GM12878 (cell line): Measurements from ENCODE around the gene MRPL27. TPM values are rescaled to one million over a fixed set of nuclear protein-coding genes. Genes with fewer than 3 reads are reported as not detected.

Experiments
- CBFB ChIP-seq: IDR thresholded peaks from 2 replicates; pipeline ENCODE4 v1.6.1; 2016; ENCODE audit warnings: antibody characterized with exemption, low read depth
- CHD2 ChIP-seq: IDR thresholded peaks from 2 replicates; pipeline ENCODE4 v1.6.1; 2011; ENCODE audit warnings: low read depth, low read length, improper control_type of control experiment, borderline replicate concordance
- DPF2 ChIP-seq: fragments of 450-650 bp; IDR thresholded peaks from 2 replicates; pipeline ENCODE4 v1.6.1; 2017; ENCODE audit warnings: mild to moderate bottlenecking
- EP300 ChIP-seq, 2 experiments: fragments of 150-350 bp in 1 of 2; IDR thresholded peaks; 2 replicates each; pipeline ENCODE4 v1.6.1; 2011 to 2012; ENCODE audit warnings: low read depth in 2 of 2, low read length in 2 of 2, borderline replicate concordance in 1 of 2, improper control_type of control experiment in 1 of 2, inconsistent platforms in 1 of 2; ENCODE audit not compliant: control insufficient read depth in 1 of 2
- HDGF ChIP-seq: fragments of 450-650 bp; IDR thresholded peaks from 2 replicates; pipeline ENCODE4 v1.6.1; 2016; ENCODE audit warnings: antibody characterized with exemption
- KDM1A ChIP-seq: fragments of 200-600 bp; sonication (generic); IDR thresholded peaks from 2 replicates; pipeline ENCODE4 v1.6.1; 2016; ENCODE audit warnings: borderline replicate concordance
- MTA2 ChIP-seq: fragments of 450-650 bp; IDR thresholded peaks from 2 replicates; pipeline ENCODE4 v1.6.1; 2016; ENCODE audit warnings: low read depth, mild to moderate bottlenecking, moderate library complexity
- MXI1 ChIP-seq: fragments of 150-350 bp; IDR thresholded peaks from 2 replicates; pipeline ENCODE4 v1.6.1; 2011; ENCODE audit warnings: low read depth, mild to moderate bottlenecking, inconsistent platforms, low read length, improper control_type of control experiment
- SMC3 ChIP-seq: IDR thresholded peaks from 2 replicates; pipeline ENCODE4 v1.6.1; 2011; ENCODE audit warnings: low read length, improper control_type of control experiment, borderline replicate concordance
- ZNF207 ChIP-seq: fragments of 450-650 bp; IDR thresholded peaks from 2 replicates; pipeline ENCODE4 v1.6.1; 2014; ENCODE audit warnings: antibody characterized with exemption, mild to moderate bottlenecking, borderline replicate concordance
- ZNF24 ChIP-seq: fragments of 450-650 bp; IDR thresholded peaks from 2 replicates; pipeline ENCODE4 v1.6.1; 2017; ENCODE audit warnings: antibody characterized with exemption, mild to moderate bottlenecking
- ZNF384 ChIP-seq: IDR thresholded peaks from 2 replicates; pipeline ENCODE4 v1.6.1; 2012; ENCODE audit warnings: low read depth, mild to moderate bottlenecking, low read length, improper control_type of control experiment, borderline replicate concordance
- polyA plus RNA-seq, 11 experiments: library from polyadenylated mRNA; depleted of rRNA in 4 of 11; unstranded in 6 of 11; stranded (reverse) in 5 of 11; fragments of >200 nt; fragmentation: Nextera tagmentation in 4 of 11; fragmentation: Illumina TruSeq in 1 of 11; extraction: Ambion mirVana in 4 of 11; extraction: Trizol in 1 of 11; gene quantifications; 1 replicate in 1 of 11; 2 replicates in 10 of 11; pipeline versions ENCODE4 v1.2.1 to v1.2.3, GENCODE V29; 2011 to 2016; ENCODE audit warnings: inconsistent platforms in 2 of 11, missing spikeins in 2 of 11, low read depth in 1 of 11
- total RNA-seq, 4 experiments: library from RNA; depleted of rRNA in 3 of 4; stranded (reverse); fragments of >200 nt in 3 of 4; fragmentation: Illumina TruSeq in 1 of 4; extraction: Trizol in 1 of 4; gene quantifications; 2 replicates each; pipeline versions ENCODE4 v1.2.1 to v1.2.3, GENCODE V29; 2013 to 2021
- TF ChIP-seq, protein P1 (sequence below): fragments of 150-350 bp; IDR thresholded peaks from 2 replicates; pipeline ENCODE4 v1.6.1; 2014; ENCODE audit warnings: mild to moderate bottlenecking, low read depth, low read length
- TF ChIP-seq, protein P2 (sequence below): fragments of 450-650 bp; formaldehyde crosslinking; IDR thresholded peaks from 2 replicates; pipeline ENCODE4 v1.4.0; 2022; ENCODE audit warnings: mild to moderate bottlenecking, moderate library complexity
- TF ChIP-seq, protein P3 (sequence below): fragments of 450-650 bp; IDR thresholded peaks from 2 replicates; pipeline ENCODE4 v1.6.1; 2017; ENCODE audit warnings: low read depth, mild to moderate bottlenecking, moderate library complexity

MRPL27 gene
- total and polyA plus RNA-seq, 10 of the 15 experiments (the other 5 are each of a cell fraction or from before 2014, with no cell fraction given): 83.0 to 390 (median 131) TPM

DNA sequence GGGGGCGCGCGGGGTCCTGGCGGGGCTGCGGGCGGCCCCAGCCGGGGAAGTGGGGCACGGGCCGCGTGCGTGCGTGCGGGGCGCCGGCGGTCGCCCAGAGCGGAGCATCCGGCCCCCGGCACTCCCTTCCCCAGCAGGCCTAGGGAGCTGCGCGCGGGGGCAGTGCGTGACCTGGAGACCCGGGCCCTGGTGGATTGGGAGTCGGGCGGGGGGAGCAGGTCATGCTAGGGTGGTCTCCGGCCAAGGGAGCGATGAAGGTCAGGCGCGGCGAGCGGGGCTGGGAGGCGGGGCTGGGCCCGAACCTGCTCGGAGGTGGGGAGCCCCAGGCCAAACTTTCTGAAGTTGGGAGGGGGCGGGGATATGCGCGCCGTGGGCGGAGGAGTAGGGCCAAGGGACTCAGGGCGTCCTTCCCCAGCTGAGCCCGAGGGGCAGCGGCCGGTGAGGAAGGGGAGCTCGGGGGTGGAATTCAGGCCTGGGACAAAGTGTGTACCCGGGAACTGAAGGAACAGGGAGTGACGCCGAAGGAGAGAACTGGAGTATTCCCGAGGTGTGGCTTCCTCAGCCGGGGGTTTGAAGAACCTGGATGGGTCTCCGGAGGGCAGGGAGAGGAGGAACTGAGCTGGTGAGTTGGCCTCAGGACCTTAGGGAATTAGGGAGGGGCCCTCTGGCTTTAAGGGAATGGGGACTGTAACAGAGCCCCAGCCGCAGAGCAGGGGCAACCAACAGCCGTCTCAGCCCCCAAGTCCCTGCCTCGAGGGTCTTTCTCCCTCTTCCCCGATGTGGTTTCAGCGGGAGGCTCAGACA, 26.5 kb downstream of the MRPL27 start (continued):
- TF ChIP-seq SMC3: no peak
- no peak for TF ChIP-seq EP300 (IDR thresholded peaks at IDR 0.05; ENCODE audit: borderline replicate concordance in 1 of 2, control insufficient read depth in 1 of 2, low read depth in 2 of 2, low read length in 2 of 2)
- TF ChIP-seq KDM1A: no peak
- no peak for TF ChIP-seq CHD2
- TF ChIP-seq ZNF384: no peak
- TF ChIP-seq MTA2: no peak
- TF ChIP-seq, protein P1, sequence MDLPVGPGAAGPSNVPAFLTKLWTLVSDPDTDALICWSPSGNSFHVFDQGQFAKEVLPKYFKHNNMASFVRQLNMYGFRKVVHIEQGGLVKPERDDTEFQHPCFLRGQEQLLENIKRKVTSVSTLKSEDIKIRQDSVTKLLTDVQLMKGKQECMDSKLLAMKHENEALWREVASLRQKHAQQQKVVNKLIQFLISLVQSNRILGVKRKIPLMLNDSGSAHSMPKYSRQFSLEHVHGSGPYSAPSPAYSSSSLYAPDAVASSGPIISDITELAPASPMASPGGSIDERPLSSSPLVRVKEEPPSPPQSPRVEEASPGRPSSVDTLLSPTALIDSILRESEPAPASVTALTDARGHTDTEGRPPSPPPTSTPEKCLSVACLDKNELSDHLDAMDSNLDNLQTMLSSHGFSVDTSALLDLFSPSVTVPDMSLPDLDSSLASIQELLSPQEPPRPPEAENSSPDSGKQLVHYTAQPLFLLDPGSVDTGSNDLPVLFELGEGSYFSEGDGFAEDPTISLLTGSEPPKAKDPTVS: no peak
- no peak for TF ChIP-seq CBFB
- TF ChIP-seq MXI1: 0 out of 2 replicates have a peak, but pooled peaks have one; percentile 21
- 0 out of 2 replicates have a peak, but pooled peaks have one; percentile 33 for TF ChIP-seq DPF2
- 0 out of 2 replicates have a peak, but pooled peaks have one; percentile 25 for TF ChIP-seq ZNF207
- no peak for TF ChIP-seq ZNF24
- TF ChIP-seq, protein P2, sequence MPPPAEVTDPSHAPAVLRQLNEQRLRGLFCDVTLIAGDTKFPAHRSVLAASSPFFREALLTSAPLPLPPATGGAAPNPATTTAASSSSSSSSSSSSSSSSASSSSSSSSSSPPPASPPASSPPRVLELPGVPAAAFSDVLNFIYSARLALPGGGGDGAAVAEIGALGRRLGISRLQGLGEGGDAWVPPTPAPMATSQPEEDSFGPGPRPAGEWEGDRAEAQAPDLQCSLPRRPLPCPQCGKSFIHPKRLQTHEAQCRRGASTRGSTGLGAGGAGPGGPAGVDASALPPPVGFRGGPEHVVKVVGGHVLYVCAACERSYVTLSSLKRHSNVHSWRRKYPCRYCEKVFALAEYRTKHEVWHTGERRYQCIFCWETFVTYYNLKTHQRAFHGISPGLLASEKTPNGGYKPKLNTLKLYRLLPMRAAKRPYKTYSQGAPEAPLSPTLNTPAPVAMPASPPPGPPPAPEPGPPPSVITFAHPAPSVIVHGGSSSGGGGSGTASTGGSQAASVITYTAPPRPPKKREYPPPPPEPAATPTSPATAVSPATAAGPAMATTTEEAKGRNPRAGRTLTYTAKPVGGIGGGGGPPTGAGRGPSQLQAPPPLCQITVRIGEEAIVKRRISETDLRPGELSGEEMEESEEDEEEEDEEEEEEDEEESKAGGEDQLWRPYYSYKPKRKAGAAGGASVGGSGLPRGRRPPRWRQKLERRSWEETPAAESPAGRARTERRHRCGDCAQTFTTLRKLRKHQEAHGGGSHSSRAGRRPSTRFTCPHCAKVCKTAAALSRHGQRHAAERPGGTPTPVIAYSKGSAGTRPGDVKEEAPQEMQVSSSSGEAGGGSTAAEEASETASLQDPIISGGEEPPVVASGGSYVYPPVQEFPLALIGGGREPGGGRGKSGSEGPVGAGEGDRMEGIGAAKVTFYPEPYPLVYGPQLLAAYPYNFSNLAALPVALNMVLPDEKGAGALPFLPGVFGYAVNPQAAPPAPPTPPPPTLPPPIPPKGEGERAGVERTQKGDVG (CRISPR knock-in tag): no peak
- no peak; the same call in 1 of the 2 replicates for TF ChIP-seq HDGF
- TF ChIP-seq, protein P3, sequence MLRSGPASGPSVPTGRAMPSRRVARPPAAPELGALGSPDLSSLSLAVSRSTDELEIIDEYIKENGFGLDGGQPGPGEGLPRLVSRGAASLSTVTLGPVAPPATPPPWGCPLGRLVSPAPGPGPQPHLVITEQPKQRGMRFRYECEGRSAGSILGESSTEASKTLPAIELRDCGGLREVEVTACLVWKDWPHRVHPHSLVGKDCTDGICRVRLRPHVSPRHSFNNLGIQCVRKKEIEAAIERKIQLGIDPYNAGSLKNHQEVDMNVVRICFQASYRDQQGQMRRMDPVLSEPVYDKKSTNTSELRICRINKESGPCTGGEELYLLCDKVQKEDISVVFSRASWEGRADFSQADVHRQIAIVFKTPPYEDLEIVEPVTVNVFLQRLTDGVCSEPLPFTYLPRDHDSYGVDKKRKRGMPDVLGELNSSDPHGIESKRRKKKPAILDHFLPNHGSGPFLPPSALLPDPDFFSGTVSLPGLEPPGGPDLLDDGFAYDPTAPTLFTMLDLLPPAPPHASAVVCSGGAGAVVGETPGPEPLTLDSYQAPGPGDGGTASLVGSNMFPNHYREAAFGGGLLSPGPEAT: no peak
